GM12878 (cell line): ENCODE measurements around the gene EFNA2. TPM values are rescaled to one million over a fixed set of nuclear protein-coding genes. Genes with fewer than 3 reads are reported as not detected.
"Not testable (repeated sequence)": the region's sequence is repeated elsewhere in the genome, so short reads cannot be mapped to it uniquely, and the experiment has no call there.

ENCODE experiments used
- ATAC-seq: fragments of 200-7000 bp; cut with Tn5 transposase; 3 replicates; pipeline ENCODE4 v1.9.1; 2020; ENCODE audit warnings: mild to moderate bottlenecking, moderate library complexity
- BruUV-seq: library from RNA; stranded (reverse); fragments of 400-500 nt; replicated peaks from 2 replicates; lab custom pipeline; 2021; lab: Mats Ljungman, UMichigan
- CTCF ChIA-PET: fragments of 300-600 bp; sonication (Branson Sonifier 250); formaldehyde crosslinking; extraction: SDS; loops from one replicate; lab custom pipeline; 2021; ENCODE audit warnings: inconsistent platforms; lab: Yijun Ruan, JAX
- POLR2A ChIA-PET: fragments of 350-600 bp; formaldehyde crosslinking; extraction: SDS; loops from one replicate; lab custom pipeline; 2021; ENCODE audit warnings: inconsistent platforms; lab: Charles Lee
- RAD21 ChIA-PET: fragments of 300-600 bp; sonication (Branson Sonifier 250); formaldehyde crosslinking; loops from one replicate; lab custom pipeline; 2023; ENCODE audit warnings: antibody characterized with exemption; ENCODE audit not compliant: unreplicated experiment; lab: Charles Lee
- SMC1A ChIA-PET: fragments of 300-600 bp; sonication (Branson Sonifier 250); formaldehyde crosslinking; loops from one replicate; lab custom pipeline; 2023; ENCODE audit not compliant: unreplicated experiment, uncharacterized antibody; lab: Charles Lee
- DNase-seq: peaks from one replicate; pipeline ENCODE4 v3.0.0-alpha.2; 2011; ENCODE audit warnings: low read depth, low spot score
- FAIRE-seq: peaks from 3 replicates; lab custom pipeline; 2011; peaks lifted over from hg19 to GRCh38; lab: Jason Lieb, UNC
- H2AFZ ChIP-seq: 2 replicates; pipeline ENCODE4 v1.6.0; 2011; ENCODE audit warnings: low read depth, low read length, control low read depth; ENCODE audit not compliant: control insufficient read depth
- H3K27ac ChIP-seq: 2 replicates; pipeline ENCODE4 v1.5.1; 2011; ENCODE audit warnings: control low read depth; ENCODE audit not compliant: control insufficient read depth, insufficient read depth
- H3K27me3 ChIP-seq, 2 experiments: replicated peaks in 1 of 2; 2 replicates each; pipeline versions ENCODE4 v1.6.0 to v1.6.1; 2011; ENCODE audit warnings: low read length in 1 of 2; ENCODE audit not compliant: control insufficient read depth in 2 of 2, insufficient read depth in 2 of 2
- H3K36me3 ChIP-seq, 2 experiments: 2 replicates each; pipeline ENCODE4 v1.5.1; 2011; ENCODE audit warnings: low read length in 1 of 2; ENCODE audit not compliant: control insufficient read depth in 2 of 2, insufficient read depth in 2 of 2
- H3K4me1 ChIP-seq: 2 replicates; pipeline ENCODE4 v1.6.1; 2011; ENCODE audit warnings: mild to moderate bottlenecking, low read length, moderate library complexity, mixed read lengths; ENCODE audit not compliant: control insufficient read depth, insufficient read depth
- H3K4me2 ChIP-seq: 2 replicates; pipeline ENCODE4 v1.6.0; 2011; ENCODE audit warnings: control low read depth; ENCODE audit not compliant: control insufficient read depth, insufficient read depth
- H3K4me3 ChIP-seq: fragments of 200-600 bp; sonication (generic); 2 replicates; pipeline ENCODE4 v1.5.1; 2016
- H3K79me2 ChIP-seq: 2 replicates; pipeline ENCODE4 v1.6.0; 2011; ENCODE audit warnings: low read length; ENCODE audit not compliant: control insufficient read depth, insufficient read depth
- H3K9ac ChIP-seq: 2 replicates; pipeline ENCODE4 v1.8.0; 2011; ENCODE audit warnings: low read length, control low read depth, mixed read lengths; ENCODE audit not compliant: control insufficient read depth, insufficient read depth
- H3K9me3 ChIP-seq: replicated peaks from 3 replicates; pipeline ENCODE4 v1.5.1; 2011; ENCODE audit warnings: mild to moderate bottlenecking, low read length; ENCODE audit not compliant: control insufficient read depth, insufficient read depth
- H4K20me1 ChIP-seq: 2 replicates; pipeline ENCODE4 v1.6.0; 2011; ENCODE audit not compliant: control insufficient read depth, insufficient read depth
- FOXK2 ChIP-seq: fragments of 450-650 bp; IDR thresholded peaks from 2 replicates; pipeline ENCODE4 v1.6.1; 2017; ENCODE audit warnings: mild to moderate bottlenecking, moderate library complexity
- FOXM1 ChIP-seq: IDR thresholded peaks from 2 replicates; pipeline ENCODE4 v1.6.1; 2012; ENCODE audit warnings: low read depth, mild to moderate bottlenecking, inconsistent platforms, low read length, moderate library complexity
- RELB ChIP-seq: fragments of 450-650 bp; IDR thresholded peaks from 2 replicates; pipeline ENCODE4 v1.6.1; 2017; ENCODE audit warnings: low read depth, mild to moderate bottlenecking, moderate library complexity
- ZNF274 ChIP-seq: IDR thresholded peaks from one replicate; pipeline ENCODE4 v1.8.0; 2011; ENCODE audit not compliant: insufficient read length, insufficient read depth
- WGBS: methylation state at CpG from one replicate; pipeline ENCODE4 v1.1.6; 2016; ENCODE audit warnings: low lambda C conversion rate; ENCODE audit not compliant: insufficient replicate concordance, insufficient coverage; ENCODE audit errors: missing lambda C conversion rate; 5-methylcytosine and 5-hydroxymethylcytosine counted together
- in situ Hi-C: fragments of 300-500 bp; cut with MboI; formaldehyde crosslinking; loops from 9 replicates; pipeline ENCODE4 v1.14.3; 2018; ENCODE audit warnings: mixed read lengths
- intact Hi-C: fragments of 100-400 bp; cut with micrococcal nuclease; formaldehyde crosslinking; loops from one replicate; pipeline ENCODE4 v1.14.2; 2022; ENCODE audit not compliant: unreplicated experiment
- polyA plus RNA-seq, 11 experiments: library from polyadenylated mRNA; depleted of rRNA in 4 of 11; unstranded in 6 of 11; stranded (reverse) in 5 of 11; fragments of >200 nt; fragmentation: Nextera tagmentation in 4 of 11; fragmentation: Illumina TruSeq in 1 of 11; extraction: Ambion mirVana in 4 of 11; extraction: Trizol in 1 of 11; gene quantifications; 1 replicate in 1 of 11; 2 replicates in 10 of 11; pipeline versions ENCODE4 v1.2.1 to v1.2.3, GENCODE V29; 2011 to 2016; ENCODE audit warnings: inconsistent platforms in 2 of 11, missing spikeins in 2 of 11, low read depth in 1 of 11
- total RNA-seq, 4 experiments: library from RNA; depleted of rRNA in 3 of 4; stranded (reverse); fragments of >200 nt in 3 of 4; fragmentation: Illumina TruSeq in 1 of 4; extraction: Trizol in 1 of 4; gene quantifications; 2 replicates each; pipeline versions ENCODE4 v1.2.1 to v1.2.3, GENCODE V29; 2013 to 2021
- TF ChIP-seq, protein P1 (sequence below): fragments of 450-650 bp; formaldehyde crosslinking; IDR thresholded peaks from 2 replicates; pipeline ENCODE4 v1.5.0; 2022; ENCODE audit warnings: mild to moderate bottlenecking, missing genetic modification characterization

Gene EFNA2
- total and polyA plus RNA-seq, 10 of the 15 experiments (the other 5 are each of a cell fraction or from before 2014, with no cell fraction given) = not detected

DNA sequence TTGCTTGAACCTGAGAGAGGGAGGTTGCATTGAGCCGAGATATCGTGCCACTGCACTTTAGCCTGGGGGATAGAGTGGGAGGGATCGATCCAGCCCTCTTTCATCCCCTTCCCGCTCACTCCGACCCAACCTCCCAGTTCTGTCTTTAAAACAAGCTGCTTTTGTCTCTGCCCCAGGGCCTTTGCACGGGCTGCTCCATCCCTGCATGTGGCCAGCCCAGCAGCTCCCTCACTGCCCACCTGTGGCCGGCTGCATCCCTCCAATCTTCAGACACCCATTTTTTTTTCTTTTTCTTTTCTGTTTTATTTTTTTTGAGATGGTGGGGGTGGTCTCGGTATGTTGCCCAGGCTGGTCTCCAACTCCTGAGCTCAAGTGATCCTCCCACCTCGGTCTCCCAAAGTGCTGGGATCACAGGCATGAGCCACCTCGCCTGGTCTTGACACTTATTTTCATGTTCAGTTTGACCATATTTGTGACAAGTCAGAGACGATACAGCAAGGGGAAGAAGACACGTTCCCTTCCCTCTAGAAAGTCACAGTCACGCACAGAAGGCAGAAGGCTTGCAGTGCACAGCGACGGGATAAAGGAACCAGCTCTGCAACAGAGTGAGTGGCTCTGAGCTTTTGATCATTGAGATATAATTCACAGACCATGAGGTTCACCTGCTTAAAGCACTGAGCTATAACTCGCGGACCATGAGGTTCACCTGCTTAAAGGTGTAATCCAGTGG, 31.8 kb downstream of the EFNA2 start (continued):
- TF ChIP-seq ZNF274 (no peak), FOXM1 (no peak), FOXK2 (no peak), RELB (no peak)

DNA sequence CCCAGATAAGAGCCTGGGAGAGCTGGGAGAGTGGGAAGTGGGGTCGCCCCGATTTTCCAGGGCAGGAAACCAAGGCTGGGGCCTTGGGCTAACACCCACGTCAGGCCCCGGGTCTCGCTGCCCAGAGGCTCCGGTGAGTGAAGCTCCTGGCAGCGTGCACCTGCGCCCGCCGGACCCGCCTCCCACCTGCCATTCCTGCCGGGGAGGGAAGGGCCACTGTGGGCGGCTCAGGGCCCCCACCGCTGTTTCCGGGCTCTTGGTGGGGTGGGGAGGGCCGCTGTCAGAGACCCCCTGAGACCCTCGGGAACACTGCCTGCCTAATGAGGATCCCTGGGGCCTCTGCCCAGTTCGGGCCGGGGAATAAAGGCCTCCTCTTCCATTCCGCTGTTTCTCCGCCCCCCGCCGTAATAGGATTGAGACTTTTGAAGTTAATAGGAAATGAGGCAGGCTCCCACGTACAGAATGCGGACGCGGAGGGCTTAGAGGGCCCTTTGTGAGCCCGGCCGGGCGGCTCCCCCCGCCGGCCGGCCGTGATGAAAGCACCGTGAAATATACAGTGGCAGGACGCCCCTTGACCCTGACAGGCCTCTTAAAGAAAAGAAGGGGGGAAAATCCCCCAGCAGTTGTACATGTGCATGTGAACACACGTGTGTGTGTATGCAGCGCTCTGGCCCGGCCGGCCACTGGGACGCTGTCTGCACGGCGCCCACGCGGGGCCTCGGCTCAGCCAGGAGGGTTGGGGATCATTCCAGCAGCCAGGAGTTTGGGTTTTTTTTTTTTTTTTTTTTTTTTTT, 33.2 kb downstream of the EFNA2 start:
- intact Hi-C loops (no loop called here), in situ Hi-C loops (loop anchor here (5.0 kb wide), 1 partner anchor 53 kb away; no protein-coding TSS in a partner anchor)
- Histone ChIP-seq H4K20me1 (no peaks in the 10 kb centered on the region), H3K4me1 (peaks cover 3% of the 10 kb centered on the region; the same call in 1 of the 2 replicates), H3K79me2 (no peaks in the 10 kb centered on the region), H3K4me2 (no peak overlapping the region), H3K9me3 (no peaks in the 10 kb centered on the region), H3K4me3 (no peak overlapping the region), H3K36me3 (no peaks in the 10 kb centered on the region), H3K27ac (no peak overlapping the region), H3K9ac (no peak overlapping the region), H3K27me3 (no peaks in the 10 kb centered on the region; a peak in 1 of 4 replicates), H2AFZ (no peak overlapping the region)
- ChIA-PET POLR2A (no interaction called here), SMC1A (no interaction called here), RAD21 (interaction anchor here (3.2 kb wide), 1 partner anchor 53 kb away, joined by 11 read pairs; no protein-coding TSS in a partner anchor), CTCF (no interaction called here)
- TF ChIP-seq, protein P1, sequence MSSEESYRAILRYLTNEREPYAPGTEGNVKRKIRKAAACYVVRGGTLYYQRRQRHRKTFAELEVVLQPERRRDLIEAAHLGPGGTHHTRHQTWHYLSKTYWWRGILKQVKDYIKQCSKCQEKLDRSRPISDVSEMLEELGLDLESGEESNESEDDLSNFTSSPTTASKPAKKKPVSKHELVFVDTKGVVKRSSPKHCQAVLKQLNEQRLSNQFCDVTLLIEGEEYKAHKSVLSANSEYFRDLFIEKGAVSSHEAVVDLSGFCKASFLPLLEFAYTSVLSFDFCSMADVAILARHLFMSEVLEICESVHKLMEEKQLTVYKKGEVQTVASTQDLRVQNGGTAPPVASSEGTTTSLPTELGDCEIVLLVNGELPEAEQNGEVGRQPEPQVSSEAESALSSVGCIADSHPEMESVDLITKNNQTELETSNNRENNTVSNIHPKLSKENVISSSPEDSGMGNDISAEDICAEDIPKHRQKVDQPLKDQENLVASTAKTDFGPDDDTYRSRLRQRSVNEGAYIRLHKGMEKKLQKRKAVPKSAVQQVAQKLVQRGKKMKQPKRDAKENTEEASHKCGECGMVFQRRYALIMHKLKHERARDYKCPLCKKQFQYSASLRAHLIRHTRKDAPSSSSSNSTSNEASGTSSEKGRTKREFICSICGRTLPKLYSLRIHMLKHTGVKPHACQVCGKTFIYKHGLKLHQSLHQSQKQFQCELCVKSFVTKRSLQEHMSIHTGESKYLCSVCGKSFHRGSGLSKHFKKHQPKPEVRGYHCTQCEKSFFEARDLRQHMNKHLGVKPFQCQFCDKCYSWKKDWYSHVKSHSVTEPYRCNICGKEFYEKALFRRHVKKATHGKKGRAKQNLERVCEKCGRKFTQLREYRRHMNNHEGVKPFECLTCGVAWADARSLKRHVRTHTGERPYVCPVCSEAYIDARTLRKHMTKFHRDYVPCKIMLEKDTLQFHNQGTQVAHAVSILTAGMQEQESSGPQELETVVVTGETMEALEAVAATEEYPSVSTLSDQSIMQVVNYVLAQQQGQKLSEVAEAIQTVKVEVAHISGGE = no peak
- ATAC-seq (no peak), DNase-seq (no peak), FAIRE-seq (no peak)
- WGBS = 44% methylated on average over 44 of the region's 46 CpGs
- BruUV-seq = no TSS peak

DNA sequence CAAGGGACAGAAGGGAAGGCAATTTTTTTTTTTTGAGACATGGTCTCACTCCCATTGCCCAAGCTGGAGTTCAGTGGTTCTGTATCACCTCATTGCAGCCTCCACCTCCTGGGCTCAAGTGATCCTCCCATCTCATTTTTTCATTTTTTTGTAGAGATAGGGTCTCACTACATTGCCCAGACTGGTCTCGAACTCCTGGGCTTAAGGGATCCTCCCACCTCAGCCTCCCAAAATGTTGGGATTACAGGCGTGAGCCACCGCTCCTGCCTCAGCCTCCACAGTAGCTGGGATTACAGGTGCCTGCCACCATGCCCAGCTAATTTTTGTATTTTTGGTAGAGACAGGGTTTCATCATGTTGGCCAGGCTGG, 34.6 kb downstream of the EFNA2 start:
- intact Hi-C loops, SMC1A ChIA-PET, H3K36me3 ChIP-seq, in situ Hi-C loops, H3K4me1 ChIP-seq, H4K20me1 ChIP-seq, H3K9me3 ChIP-seq, H3K4me2 ChIP-seq, H3K9ac ChIP-seq, FAIRE-seq, CTCF ChIA-PET, H3K79me2 ChIP-seq, H3K4me3 ChIP-seq, H3K27me3 ChIP-seq, BruUV-seq, H3K27ac ChIP-seq, H2AFZ ChIP-seq, ATAC-seq, RAD21 ChIA-PET, DNase-seq: not testable (repeated sequence)
- POLR2A ChIA-PET = interaction anchor here (0.6 kb wide), 1 partner anchor 22 kb away, joined by 5 read pairs; no protein-coding TSS in a partner anchor
- 49% methylated on average over 3 of the region's 3 CpGs for WGBS
